ENCODE results near the gene TYW1. TPM values are rescaled to one million over a fixed set of nuclear protein-coding genes. Genes with fewer than 3 reads are reported as not detected.
"Not testable (repeated sequence)": the region's sequence is repeated elsewhere in the genome, so short reads cannot be mapped to it uniquely, and the experiment has no call there.

TYW1 gene
- total RNA-seq, 1 donor, result 14.8 TPM

- H3K36me3 ChIP-seq (ENCODE audit: insufficient read depth, low read length), result peaks cover 13% of the 10 kb centered on the region
- no peaks in the 10 kb centered on the region for H3K27me3 ChIP-seq (ENCODE audit: insufficient read depth, low read length)
- H3K4me3 ChIP-seq (ENCODE audit: insufficient read depth, low read length), result no peak overlapping the region
- no peak for DNase-seq (ENCODE audit: insufficient read length, low spot score, missing footprints)
- no peaks in the 10 kb centered on the region for H4K20me1 ChIP-seq (ENCODE audit: insufficient read depth, low read length)
- H3K9me3 ChIP-seq (ENCODE audit: low read depth, low read length), result no peaks in the 10 kb centered on the region
- H3K27ac ChIP-seq (ENCODE audit: low read depth, low read length), result no peak overlapping the region
- peaks cover 2% of the 10 kb centered on the region for H3K79me2 ChIP-seq (ENCODE audit: insufficient read depth, low read length)
- TF ChIP-seq CTCF (IDR thresholded peaks at IDR 0.05; ENCODE audit: extremely low read depth, low read depth, low read length), result no peak
- H3K4me2 ChIP-seq (ENCODE audit: insufficient read depth, low read length), result no peak overlapping the region
- no peak overlapping the region for H2AFZ ChIP-seq (ENCODE audit: low read length)
- no peaks in the 10 kb centered on the region for H3K4me1 ChIP-seq (ENCODE audit: insufficient read depth, low read length)
These were observed 10.3 kb downstream of the TYW1 start for GRCh38 chr7:67006965-67007364.

- no peak overlapping the region for H2AFZ ChIP-seq (ENCODE audit: low read length)
- H3K4me1 ChIP-seq (ENCODE audit: insufficient read depth, low read length), result no peaks in the 10 kb centered on the region
- peaks cover 2% of the 10 kb centered on the region for H3K79me2 ChIP-seq (ENCODE audit: insufficient read depth, low read length)
- no peak for DNase-seq (ENCODE audit: insufficient read length, low spot score, missing footprints)
- no peak overlapping the region for H3K27ac ChIP-seq (ENCODE audit: low read depth, low read length)
- H3K36me3 ChIP-seq (ENCODE audit: insufficient read depth, low read length), result peaks cover 14% of the 10 kb centered on the region
- H3K9me3 ChIP-seq (ENCODE audit: low read depth, low read length), result no peaks in the 10 kb centered on the region
- no peak for TF ChIP-seq CTCF (IDR thresholded peaks at IDR 0.05; ENCODE audit: extremely low read depth, low read depth, low read length)
- H3K4me2 ChIP-seq (ENCODE audit: insufficient read depth, low read length), result no peak overlapping the region
- no peaks in the 10 kb centered on the region for H4K20me1 ChIP-seq (ENCODE audit: insufficient read depth, low read length)
- no peaks in the 10 kb centered on the region for H3K27me3 ChIP-seq (ENCODE audit: insufficient read depth, low read length)
- H3K4me3 ChIP-seq (ENCODE audit: insufficient read depth, low read length), result no peak overlapping the region
These were observed 11.6 kb downstream of the TYW1 start for GRCh38 chr7:67008260-67008659.

- H3K27ac ChIP-seq (ENCODE audit: low read depth, low read length); DNase-seq (ENCODE audit: insufficient read length, low spot score, missing footprints); H3K4me1 ChIP-seq (ENCODE audit: insufficient read depth, low read length); H4K20me1 ChIP-seq (ENCODE audit: insufficient read depth, low read length); H3K4me3 ChIP-seq (ENCODE audit: insufficient read depth, low read length); H3K79me2 ChIP-seq (ENCODE audit: insufficient read depth, low read length); H3K4me2 ChIP-seq (ENCODE audit: insufficient read depth, low read length); H2AFZ ChIP-seq (ENCODE audit: low read length); H3K9me3 ChIP-seq (ENCODE audit: low read depth, low read length); H3K27me3 ChIP-seq (ENCODE audit: insufficient read depth, low read length): not testable (repeated sequence)
- peaks cover 17% of the 10 kb centered on the region for H3K36me3 ChIP-seq (ENCODE audit: insufficient read depth, low read length)
These were observed 13.0 kb downstream of the TYW1 start for GRCh38 chr7:67009677-67010076.

- H3K27me3 ChIP-seq (ENCODE audit: insufficient read depth, low read length); H3K4me2 ChIP-seq (ENCODE audit: insufficient read depth, low read length); H3K4me3 ChIP-seq (ENCODE audit: insufficient read depth, low read length); H2AFZ ChIP-seq (ENCODE audit: low read length); H3K79me2 ChIP-seq (ENCODE audit: insufficient read depth, low read length); DNase-seq (ENCODE audit: insufficient read length, low spot score, missing footprints); H4K20me1 ChIP-seq (ENCODE audit: insufficient read depth, low read length); H3K9me3 ChIP-seq (ENCODE audit: low read depth, low read length); H3K4me1 ChIP-seq (ENCODE audit: insufficient read depth, low read length); H3K27ac ChIP-seq (ENCODE audit: low read depth, low read length): not testable (repeated sequence)
- H3K36me3 ChIP-seq (ENCODE audit: insufficient read depth, low read length), result peaks cover 10% of the 10 kb centered on the region
These were observed 17.5 kb downstream of the TYW1 start for GRCh38 chr7:67014076-67014622.

GRCh38 chr7:67017971-67018370 lies 21.3 kb downstream of the TYW1 start:
- not testable (repeated sequence) for H3K27me3 ChIP-seq (ENCODE audit: insufficient read depth, low read length); H3K79me2 ChIP-seq (ENCODE audit: insufficient read depth, low read length); H3K4me3 ChIP-seq (ENCODE audit: insufficient read depth, low read length); H2AFZ ChIP-seq (ENCODE audit: low read length); H3K4me2 ChIP-seq (ENCODE audit: insufficient read depth, low read length); H3K4me1 ChIP-seq (ENCODE audit: insufficient read depth, low read length); DNase-seq (ENCODE audit: insufficient read length, low spot score, missing footprints); H3K27ac ChIP-seq (ENCODE audit: low read depth, low read length); H3K9me3 ChIP-seq (ENCODE audit: low read depth, low read length); H4K20me1 ChIP-seq (ENCODE audit: insufficient read depth, low read length)
- H3K36me3 ChIP-seq (ENCODE audit: insufficient read depth, low read length), result peaks cover 21% of the 10 kb centered on the region
